ENCODE data around the gene RAB1B.

GRCh38 chr11:66225066-66225465 is 43.4 kb upstream of the RAB1B start:
- no peak for TF ChIP-seq CTCF (IDR thresholded peaks at IDR 0.05)
- TF ChIP-seq POLR2A (IDR thresholded peaks at IDR 0.05), result no peak
- TF ChIP-seq EP300 (IDR thresholded peaks at IDR 0.05), result no peak
- TF ChIP-seq POLR2AphosphoS5 (IDR thresholded peaks at IDR 0.05), result no peak
